ENCODE results near the gene POTEC.
"Not testable (repeated sequence)": the region's sequence is repeated elsewhere in the genome, so short reads cannot be mapped to it uniquely, and the experiment has no call there.

The POTEC gene

DNA sequence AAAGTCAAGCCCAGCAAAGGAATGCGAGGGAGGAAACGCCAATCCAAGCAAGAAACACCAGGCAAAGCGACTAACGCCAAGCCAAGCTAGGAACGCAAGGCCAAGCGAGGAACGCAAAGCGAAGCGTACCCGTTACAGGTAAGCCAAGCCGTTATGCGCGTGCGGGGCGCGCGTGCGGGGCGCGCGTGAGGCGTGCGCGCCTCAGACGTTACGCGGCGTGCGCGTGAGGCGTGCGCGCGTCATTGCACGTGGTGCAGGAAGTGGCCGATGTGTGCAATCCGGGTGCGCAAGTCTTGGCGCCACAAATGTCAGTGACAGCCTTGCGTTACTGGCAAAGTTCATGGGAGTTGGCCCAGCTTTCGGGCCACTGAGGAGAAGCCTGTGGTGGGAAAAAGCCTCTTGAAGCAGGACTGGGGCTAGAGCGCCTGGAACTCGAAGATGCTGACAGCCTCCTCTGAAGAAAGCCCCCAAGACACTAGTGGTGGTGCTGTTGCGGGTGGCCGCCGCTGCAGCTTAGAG, at the start of gene POTEC:
TSS of gene POTEC (minus strand) at position 155 of the 519 bp plus-strand sequence. CDS start 454 bp downstream, outside the sequence.
- DNase-seq (ENCODE audit: extremely low spot score); CTCF ChIA-PET; POLR2A ChIA-PET: not testable (repeated sequence)

DNA sequence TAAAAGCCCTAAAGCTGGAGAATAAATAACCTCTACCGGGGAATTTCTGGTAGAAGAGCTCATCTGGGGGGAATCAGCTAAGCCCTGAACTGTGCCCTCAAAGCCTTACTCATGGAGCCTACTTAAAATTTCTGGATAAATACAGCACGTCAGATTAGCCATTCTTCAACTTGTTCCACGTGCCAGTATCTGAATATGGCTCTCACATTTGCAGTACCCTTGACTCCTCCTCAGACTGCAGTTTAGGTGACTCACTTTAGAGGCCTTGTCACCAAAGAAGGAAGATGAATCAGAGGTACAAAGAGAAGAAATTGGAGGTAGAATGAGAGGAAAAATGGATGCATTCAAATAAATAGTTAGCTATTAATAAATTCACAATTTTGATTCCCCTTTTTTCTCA, 34.6 kb upstream of the POTEC start:
- no peak for DNase-seq (ENCODE audit: extremely low spot score)
- POLR2A ChIA-PET, result no interaction called here
- TF ChIP-seq TARDBP (IDR thresholded peaks at IDR 0.05) (no peak), HDGF (IDR thresholded peaks at IDR 0.05; ENCODE audit: borderline replicate concordance) (no peak), FOXK2 (IDR thresholded peaks at IDR 0.05) (no peak), FOXM1 (IDR thresholded peaks at IDR 0.05; ENCODE audit: borderline replicate concordance) (no peak), ARNT (IDR thresholded peaks at IDR 0.05) (no peak), PKNOX1 (IDR thresholded peaks at IDR 0.05) (no peak), SUZ12 (IDR thresholded peaks at IDR 0.05) (no peak), NFRKB (IDR thresholded peaks at IDR 0.05) (no peak), FOXA1 (IDR thresholded peaks at IDR 0.05) (no peak), L3MBTL2 (conservative IDR thresholded peaks at IDR 0.05) (no peak)
- CTCF ChIA-PET, result no interaction called here

DNA sequence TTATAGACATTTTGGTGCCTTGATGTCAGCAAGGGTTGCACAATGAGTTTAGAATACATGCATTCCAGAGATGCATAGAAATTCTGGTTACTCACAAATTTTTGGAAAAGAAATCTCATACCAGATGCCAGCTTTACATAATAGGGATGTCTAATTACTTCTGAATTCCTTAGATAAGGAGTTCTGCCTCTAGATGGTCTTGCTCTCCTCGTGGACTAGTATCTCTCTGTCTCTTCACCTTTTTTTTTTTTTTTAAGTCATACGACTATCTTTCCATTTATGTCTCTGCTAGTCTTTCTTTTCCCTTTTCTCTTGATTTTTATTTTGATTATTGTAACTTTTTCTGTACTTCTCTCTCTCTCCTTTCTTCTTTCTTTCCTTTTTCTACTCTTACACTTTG, 16.1 kb upstream of the POTEC start:
- DNase-seq (ENCODE audit: extremely low spot score); CTCF ChIA-PET; POLR2A ChIA-PET: not testable (repeated sequence)

DNA sequence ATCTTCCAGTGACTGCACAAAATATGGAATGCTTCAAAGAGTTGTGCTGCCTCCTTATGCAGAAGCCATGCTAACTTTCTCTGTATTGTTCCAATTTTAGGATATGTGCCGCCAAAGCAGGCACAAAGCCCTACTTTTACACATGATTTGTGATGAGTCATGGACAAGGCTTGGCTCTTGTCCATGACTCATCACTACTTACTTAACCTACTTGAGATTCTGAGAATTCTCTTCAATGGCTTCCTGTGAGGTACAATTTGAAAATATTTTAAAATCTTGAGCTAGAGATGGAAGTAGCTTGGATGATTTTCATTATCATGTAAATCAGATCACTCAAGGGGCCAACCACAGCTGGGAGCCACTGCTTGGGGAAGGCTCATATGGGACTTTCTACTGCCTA, 11.7 kb downstream of the POTEC start:
- POLR2A ChIA-PET; CTCF ChIA-PET; DNase-seq (ENCODE audit: extremely low spot score): not testable (repeated sequence)

DNA sequence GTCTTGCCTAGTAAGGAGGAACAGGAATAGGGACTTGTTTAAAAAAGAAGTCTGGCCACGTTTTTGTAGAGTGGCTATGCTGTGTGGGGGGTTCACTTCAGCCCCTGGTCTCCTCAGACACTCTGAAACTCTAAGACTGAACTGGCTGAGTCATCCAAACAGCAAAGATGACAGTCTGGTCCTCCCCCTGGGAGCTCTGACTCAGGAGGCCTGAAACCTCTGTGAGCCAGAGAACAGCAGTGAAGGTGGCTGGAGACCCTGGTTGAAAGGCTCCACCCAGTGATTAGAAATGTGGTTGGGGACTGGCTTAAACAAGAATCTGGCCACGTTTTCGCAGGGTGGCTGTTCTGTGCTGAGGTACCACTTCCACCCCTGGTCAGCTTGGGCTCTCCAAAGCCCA, 32.7 kb downstream of the POTEC start:
- CTCF ChIA-PET; POLR2A ChIA-PET; DNase-seq (ENCODE audit: extremely low spot score): not testable (repeated sequence)

DNA sequence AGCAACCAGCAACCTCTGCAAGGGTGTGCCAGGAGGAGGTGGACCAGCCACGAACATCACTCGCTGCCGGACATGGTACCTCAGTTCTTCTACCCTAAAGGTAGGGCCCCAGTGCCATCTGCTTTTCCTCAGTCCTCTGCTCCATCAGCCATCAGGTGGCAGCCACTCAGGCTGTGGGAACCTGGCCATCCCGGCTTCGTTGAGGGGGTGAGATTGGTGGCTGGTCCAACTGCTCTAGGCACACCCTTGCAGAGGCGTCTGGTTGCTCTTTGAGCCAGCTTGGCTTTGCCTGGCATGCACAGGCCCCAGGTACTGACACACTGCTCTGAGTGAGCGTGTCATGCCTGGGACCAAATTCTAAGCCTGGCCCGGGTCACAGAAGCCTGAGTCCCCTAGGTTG, 39.7 kb downstream of the POTEC start:
- POLR2A ChIA-PET; DNase-seq (ENCODE audit: extremely low spot score); CTCF ChIA-PET: not testable (repeated sequence)

DNA sequence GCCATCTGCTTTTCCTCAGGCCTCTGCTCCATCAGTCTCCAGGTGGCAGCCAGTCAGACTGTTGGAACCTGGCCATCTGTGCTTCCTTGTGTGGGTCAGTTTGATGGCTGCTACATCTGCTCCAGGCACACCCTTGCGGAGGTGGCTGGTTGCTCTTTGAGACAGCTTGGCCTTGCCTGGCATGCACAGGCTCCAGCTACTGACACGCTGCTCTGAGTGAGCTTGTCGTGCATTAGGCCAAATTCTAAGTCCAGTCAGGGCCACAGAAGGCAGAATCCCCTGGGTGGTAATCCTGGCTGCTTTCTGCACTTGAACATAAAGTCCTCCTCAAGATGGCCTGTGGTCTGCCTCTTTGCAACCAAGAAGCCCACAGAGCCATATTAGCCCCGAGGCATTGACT, 41.5 kb downstream of the POTEC start:
- POLR2A ChIA-PET; CTCF ChIA-PET; DNase-seq (ENCODE audit: extremely low spot score): not testable (repeated sequence)

- POLR2A ChIA-PET; CTCF ChIA-PET; DNase-seq (ENCODE audit: extremely low spot score): not testable (repeated sequence)
Measured at GRCh38 chr18:14489256-14490014, 54.0 kb downstream of the POTEC start.

- POLR2A ChIA-PET; DNase-seq (ENCODE audit: extremely low spot score); CTCF ChIA-PET: not testable (repeated sequence)
Measured at GRCh38 chr18:14488789-14489188, 54.6 kb downstream of the POTEC start.

GRCh38 chr18:14486926-14487580, 56.3 kb downstream of the POTEC start:
- CTCF ChIA-PET; DNase-seq (ENCODE audit: extremely low spot score); POLR2A ChIA-PET: not testable (repeated sequence)

GRCh38 chr18:14479076-14479475, 64.3 kb downstream of the POTEC start:
- CTCF ChIA-PET, result not testable (repeated sequence)

DNA sequence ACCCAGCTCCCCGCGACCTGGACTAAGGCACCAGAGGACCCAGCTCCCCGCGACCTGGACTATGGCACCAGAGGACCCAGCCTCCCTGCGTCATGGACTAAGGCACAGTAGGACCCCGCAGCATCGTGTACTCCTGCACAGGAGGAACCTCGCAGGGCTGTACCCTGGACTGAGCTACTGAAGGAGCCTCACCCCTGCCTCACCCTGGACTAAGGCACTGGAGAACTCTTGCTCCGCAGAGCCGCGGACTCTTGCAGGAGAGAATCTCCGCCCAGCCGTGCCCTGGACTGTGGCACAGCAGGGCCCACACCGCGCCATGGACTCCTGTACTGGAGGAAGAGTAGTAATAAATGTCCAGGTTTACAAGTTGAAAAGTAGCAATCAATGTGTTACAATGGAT, 67.9 kb downstream of the POTEC start:
- POLR2A ChIA-PET, CTCF ChIA-PET: not testable (repeated sequence)

More at GRCh38 chr18:14479076-14479475, 64.3 kb downstream of the POTEC start:
- DNase-seq (ENCODE audit: extremely low spot score); POLR2A ChIA-PET: not testable (repeated sequence)

GRCh38 chr18:14474752-14475151, 68.6 kb downstream of the POTEC start:
- DNase-seq (ENCODE audit: extremely low spot score); POLR2A ChIA-PET; CTCF ChIA-PET: not testable (repeated sequence)

More for the DNA sequence above, 67.9 kb downstream of the POTEC start:
- DNase-seq (ENCODE audit: extremely low spot score), result not testable (repeated sequence)

GRCh38 chr18:14474007-14474720, 69.2 kb downstream of the POTEC start:
- DNase-seq (ENCODE audit: extremely low spot score); POLR2A ChIA-PET; CTCF ChIA-PET: not testable (repeated sequence)

GRCh38 chr18:14473250-14474006, 70.0 kb downstream of the POTEC start:
- DNase-seq (ENCODE audit: extremely low spot score); POLR2A ChIA-PET; CTCF ChIA-PET: not testable (repeated sequence)
